ENCODE results near the gene NDUFS8.

The NDUFS8 gene

DNA sequence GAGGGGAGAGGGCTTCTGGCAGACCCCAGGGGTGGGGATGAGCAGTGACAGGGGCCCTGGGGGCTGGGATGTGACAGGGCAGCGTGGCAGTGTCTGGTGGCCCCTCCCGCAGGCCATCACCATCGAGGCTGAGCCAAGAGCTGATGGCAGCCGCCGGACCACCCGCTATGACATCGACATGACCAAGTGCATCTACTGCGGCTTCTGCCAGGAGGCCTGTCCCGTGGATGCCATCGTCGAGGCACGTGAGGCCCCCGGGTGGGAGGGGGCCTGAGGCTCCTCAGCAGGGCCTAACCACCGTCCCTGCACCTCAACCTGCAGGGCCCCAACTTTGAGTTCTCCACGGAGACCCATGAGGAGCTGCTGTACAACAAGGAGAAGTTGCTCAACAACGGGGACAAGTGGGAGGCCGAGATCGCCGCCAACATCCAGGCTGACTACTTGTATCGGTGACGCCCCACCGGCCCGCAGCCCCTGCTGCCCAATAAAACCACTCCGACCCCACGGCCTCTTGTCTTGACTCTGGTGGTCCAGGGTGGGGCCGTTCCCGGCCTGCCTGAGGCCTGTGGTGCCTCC is 5.7 kb downstream of the NDUFS8 start:
- DNase-seq (ENCODE audit: low read depth in 2 of 2), result no peak

DNA sequence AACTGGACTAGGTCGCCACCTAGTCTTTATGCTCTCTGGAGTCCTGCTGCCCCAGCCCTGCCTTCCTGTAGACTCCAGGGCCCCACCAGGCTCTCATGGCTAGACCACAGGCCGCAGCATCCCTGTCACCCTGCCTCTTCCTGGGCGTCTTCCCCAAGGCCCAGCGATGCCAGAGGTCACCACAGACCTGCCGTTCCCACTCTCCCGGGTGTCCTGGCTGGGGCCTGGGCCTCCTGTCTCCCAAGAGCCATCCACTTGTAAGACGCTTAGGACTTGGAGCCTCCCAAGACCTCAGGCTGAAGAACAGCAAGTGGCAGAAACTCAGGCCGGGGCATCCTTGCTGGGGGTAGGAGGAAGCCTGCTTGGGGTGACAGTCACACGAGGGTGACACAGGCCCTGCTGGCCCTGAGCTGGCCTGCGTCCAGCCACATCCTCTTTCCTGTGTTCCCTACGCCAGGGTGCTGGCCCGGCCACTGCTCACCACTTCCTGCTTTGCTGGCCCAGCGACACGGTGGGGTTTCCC is 6.3 kb downstream of the NDUFS8 start:
- no peak for DNase-seq (ENCODE audit: low read depth in 2 of 2)

DNA sequence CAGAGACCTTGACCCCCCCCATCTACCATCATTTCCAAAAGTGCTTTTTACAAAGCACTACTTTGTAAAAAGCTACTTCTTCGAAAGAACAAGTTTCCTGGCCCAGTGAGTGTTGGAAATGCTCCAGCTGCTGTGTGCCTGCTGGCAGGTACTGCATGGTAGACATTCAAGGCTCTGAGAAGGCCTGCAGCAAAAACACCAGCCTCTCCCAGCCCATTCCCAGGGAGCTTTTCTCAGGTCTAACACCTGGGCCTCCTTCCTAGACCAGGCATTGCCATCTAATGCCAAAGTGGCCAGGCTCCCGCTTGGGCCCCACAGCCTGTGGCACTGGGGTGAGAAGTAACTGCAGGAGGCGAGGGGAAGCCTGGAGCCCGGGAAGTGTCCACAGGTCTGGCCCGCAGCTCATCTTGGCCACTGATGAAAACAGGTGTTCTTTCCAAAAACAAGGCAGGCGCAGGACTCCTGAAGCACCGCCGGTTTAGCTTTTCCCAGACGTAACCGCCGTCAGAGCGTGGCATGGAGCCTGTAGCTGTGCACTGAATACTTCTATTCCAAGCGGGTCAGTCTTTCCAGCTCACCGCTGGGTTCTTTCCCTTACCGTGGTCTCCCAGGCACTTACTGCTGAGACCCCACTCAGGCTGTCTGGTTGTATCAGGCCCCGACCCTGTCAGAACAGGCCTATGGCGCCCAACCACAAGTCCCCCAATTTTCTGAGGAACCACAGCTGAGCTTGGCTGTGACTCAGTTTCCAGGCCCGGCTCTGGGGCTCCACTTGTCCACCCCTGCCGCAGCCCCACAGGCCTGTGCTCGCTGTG is 7.1 kb downstream of the NDUFS8 start:
- no peak for DNase-seq (ENCODE audit: low read depth in 2 of 2)

DNA sequence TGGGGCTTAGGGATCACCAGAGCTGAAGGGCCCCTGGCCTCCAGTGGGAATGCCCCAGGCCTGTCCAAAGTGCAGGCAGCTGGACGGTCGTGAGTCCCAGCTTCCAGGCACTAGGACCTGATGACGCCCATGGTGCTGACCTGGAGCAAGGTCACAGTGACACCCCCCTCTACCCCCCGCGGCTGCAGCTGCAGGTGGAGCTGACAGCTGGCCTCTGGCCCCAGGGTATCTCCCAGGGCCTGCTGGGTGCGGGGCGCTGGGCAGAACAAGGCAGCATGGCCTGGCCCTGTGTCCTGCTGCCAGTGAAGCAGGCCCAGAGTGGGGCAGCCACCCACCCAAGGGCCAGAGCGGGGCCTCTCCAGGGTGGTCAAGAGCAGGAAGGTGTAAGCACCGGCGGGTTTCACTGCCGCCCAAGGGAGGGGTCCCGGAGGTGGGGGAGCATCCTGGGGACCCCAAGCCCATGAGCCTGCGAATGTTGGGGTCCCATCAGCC is 7.8 kb downstream of the NDUFS8 start:
- no peak for DNase-seq (ENCODE audit: low read depth in 2 of 2)

DNA sequence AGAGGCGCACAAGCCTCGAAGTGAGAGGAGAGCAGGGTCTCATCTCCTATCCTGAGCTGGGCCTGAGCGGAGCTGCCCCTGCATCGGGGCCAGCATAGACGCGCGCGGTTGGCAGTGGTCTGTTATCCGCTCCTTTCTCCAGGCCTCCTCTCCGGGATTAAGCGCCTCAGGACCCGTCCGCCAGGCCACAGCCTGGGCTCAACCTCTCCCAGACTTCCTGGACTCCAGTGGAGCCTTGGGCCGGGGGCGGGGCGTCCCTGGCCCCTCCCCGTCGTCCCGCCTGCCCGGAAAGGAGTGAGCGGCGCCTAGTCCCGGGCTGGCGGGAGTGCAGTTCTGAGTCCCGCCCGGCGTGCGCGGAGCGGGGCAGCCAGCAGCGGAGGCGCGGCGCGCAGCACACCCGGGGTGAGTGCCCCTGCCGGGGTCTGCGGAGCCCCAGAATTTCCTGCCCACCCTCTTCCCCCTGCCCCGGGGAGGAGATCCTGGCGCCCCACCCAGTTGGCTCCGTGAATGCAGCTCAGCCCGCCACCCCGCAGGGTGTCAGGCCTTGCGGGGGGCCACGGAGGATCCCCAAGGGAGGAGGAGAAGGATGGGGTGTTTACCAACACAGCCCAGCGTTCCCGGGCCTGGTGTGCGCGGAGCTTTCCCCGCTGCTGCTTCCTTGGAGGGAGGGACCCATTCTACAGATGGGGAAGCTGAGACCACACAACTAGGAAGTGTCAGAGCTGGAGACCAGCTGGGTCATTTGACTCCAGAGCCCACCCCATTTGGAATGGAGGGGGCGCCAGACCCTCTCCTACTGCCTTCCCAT is 8.4 kb downstream of the NDUFS8 start, which contains the start of gene TCIRG1:
Gene TCIRG1, plus strand, starts transcription at position 308 of the 808 bp plus-strand sequence. CDS start 2,247 bp downstream, outside the sequence.
- peak; percentile 52 to 65 for DNase-seq (ENCODE audit: low read depth in 2 of 2)

DNA sequence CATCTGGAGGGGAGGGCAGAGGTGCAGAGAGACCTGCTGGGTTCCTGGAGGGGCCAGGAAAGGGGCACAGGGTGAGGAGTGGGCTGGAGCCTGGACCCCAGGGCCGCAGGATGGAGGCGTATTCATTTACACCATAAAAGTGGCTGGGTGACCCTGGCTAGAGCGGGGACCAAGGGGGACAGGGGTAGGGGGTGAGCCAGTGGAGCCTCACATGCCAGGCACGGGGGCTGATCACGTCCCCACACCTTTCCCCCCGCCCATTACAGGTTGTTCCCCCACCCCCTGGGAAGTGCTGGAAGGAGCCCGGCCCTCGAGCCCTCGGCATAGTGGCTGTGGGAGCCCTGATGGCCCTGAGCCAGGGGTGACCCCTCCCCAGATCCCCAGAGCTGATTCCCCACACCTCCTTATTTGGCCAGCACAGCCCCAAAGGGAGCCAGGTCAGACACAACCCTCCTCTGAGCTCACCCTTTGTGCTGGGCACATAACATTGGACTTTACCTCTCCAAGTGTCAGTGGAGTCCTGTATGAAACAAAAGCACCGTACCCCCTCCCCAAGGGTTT is 9.1 kb downstream of the NDUFS8 start:
- DNase-seq (ENCODE audit: low read depth in 2 of 2), result no peak

DNA sequence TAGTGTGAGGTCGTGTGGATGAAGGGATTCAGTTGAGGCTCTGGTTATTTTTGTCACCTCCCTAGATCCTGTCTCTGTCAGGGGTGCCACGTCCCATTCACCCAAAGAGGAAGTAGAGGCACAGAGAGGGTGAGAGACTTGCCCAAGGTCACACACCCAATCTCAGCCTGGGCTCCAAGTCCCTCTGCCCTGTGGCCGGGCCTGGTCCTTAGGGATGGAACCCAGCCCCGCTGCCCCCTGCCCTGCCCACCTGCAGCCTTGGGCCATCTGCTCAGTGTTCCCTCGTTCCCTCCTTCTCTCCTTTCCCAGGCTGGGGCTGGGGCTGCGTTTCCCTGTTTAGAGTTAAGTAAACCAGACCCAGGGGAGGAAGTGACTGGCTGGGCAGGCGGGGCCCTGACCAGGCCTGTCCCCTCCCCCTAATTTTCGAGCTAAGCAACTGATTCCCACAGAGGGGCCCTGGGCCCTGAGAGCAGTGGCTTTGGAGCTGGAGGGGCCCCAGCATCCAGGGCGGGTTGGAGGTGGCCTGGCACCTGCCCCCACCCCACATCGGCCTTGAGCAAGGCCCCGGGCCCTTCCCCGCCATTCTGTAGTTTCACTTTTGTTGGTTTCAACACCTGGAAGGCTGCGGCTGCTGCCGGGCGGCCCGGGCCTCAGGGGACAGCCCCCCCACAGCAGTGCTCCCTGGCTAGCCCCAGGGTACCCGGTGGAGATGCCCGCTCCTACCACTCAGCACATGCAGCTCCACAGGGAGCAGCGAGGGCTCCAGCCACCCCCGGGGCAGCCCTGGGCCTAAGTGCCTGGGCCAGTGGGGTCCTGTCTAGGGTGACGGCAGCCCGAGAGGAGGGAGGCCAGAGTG is 9.8 kb downstream of the NDUFS8 start:
- DNase-seq (ENCODE audit: low read depth in 2 of 2), result peak in 1 of 2 donors; percentile 38

DNA sequence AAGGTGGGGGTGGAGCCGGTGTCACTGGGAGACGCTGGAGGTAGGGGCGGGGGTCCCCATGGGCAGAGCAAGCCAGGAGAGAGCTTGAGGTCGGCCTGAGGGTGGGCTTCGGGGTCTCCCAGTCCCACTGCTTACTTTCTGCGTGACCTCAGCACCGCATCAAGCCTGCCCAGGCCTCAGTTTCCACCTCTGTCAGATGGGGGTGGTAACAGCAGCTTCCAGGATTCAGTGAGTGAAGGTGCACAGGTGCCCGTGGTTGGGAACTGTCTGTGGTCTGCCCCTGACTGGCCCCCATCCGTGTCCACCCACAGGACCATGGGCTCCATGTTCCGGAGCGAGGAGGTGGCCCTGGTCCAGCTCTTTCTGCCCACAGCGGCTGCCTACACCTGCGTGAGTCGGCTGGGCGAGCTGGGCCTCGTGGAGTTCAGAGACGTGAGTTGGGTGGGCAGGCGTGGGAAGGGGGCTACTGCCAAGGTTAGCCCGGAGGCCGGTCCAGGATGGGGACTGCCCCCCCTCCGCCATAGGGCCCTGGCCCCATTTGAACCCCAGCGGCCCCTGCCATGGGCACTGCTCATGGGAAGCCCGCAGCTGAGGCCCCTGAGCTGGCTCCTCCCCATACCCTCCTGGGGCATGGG is 10.6 kb downstream of the NDUFS8 start:
- no peak for DNase-seq (ENCODE audit: low read depth in 2 of 2)

DNA sequence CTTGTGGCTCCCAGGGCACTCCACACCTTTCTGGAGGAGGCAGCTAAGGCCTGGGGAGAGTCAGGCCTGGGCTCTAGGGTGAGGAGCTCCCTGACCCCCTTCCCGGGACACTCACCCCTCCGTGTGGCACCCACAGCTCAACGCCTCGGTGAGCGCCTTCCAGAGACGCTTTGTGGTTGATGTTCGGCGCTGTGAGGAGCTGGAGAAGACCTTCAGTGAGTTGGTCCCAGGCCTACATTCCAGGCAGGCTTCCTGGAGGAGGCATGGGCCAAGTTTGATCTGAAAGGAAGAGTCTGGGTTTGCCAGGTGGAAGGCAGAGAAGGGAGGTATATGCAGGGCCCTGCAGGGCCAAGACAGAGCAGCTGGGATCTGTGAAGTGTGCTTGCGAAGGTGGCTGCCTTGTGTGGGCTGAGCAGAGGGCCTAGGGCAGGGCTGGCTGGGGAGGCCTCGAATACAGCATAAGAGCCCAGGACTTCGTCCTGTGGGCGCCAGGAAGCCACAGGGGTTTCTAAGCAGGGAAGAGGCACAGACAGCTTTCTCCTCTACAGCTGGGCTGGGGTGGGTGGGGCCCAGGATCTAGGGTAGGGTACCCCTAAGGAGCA is 11.2 kb downstream of the NDUFS8 start:
- no peak for DNase-seq (ENCODE audit: low read depth in 2 of 2)

DNA sequence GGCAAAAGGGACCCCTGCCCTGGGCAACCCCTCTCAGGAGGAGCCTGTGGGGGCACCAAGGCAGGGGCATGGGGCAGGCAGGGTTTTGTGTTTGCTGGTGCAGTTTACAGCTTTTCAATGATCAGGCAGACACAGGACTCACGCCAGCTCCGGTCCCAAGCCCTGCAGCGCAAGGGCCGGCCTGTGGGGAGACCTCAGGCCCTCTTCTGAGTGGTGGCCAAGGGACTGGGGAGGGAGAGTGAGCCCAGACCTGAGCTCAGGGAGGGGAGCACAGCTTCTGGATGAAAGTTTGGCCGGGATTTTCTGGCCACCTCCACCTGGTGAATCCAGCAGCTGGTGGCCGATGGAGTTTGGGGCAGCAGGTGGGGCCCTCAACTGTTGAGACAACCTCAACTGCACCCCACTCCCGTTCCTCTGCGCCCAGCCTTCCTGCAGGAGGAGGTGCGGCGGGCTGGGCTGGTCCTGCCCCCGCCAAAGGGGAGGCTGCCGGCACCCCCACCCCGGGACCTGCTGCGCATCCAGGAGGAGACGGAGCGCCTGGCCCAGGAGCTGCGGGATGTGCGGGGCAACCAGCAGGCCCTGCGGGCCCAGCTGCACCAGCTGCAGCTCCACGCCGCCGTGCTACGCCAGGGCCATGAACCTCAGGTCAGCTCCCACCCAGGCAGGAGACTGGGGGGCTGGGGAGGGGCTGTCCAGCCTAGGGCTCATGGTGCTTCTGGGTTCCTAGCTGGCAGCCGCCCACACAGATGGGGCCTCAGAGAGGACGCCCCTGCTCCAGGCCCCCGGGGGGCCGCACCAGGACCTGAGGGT is 11.9 kb downstream of the NDUFS8 start:
- no peak for DNase-seq (ENCODE audit: low read depth in 2 of 2)

DNA sequence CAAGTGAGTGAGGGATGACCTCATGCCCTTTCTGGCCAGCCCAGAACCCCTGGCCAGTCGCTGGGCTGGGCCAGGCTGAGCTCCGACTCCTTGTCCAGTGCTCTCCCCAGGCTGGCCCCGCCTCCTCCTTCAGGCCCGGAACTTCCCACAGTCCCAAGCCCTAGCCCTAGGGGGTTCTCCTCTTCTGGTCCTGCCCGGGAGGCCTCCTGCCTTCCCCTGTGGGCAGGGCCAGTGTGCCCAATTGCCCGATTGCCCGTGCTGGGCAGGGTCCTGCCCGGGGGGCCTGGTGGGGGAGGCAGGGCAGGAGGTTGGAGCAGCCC is 12.5 kb downstream of the NDUFS8 start:
- no peak for DNase-seq (ENCODE audit: low read depth in 2 of 2)

DNA sequence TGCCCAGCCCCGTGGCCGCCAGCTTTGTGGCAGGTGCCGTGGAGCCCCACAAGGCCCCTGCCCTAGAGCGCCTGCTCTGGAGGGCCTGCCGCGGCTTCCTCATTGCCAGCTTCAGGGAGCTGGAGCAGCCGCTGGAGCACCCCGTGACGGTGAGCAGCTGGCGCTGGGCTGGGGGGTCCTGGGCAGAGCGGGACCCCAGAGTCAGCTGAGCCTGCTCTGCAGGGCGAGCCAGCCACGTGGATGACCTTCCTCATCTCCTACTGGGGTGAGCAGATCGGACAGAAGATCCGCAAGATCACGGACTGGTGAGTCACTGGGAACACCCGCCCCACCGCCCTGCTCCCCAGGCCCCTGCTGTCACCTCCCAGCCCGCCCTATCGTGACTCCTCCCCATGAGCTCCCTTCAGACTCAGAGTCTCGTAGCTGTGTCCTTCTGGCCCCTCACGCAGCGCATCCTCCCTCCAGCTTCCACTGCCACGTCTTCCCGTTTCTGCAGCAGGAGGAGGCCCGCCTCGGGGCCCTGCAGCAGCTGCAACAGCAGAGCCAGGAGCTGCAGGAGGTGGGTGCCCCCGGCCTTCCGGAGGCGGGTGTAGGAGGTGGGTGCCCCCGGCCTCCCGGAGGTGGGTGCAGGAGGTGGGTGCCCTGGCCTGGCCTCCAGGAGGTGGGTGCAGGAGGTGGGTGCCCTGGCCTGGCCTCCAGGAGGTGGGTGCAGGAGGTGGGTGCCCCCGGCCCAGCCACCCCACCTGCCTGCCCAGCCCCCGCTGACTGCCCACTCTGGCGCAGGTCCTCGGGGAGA is 13.1 kb downstream of the NDUFS8 start:
- no peak for DNase-seq (ENCODE audit: low read depth in 2 of 2)

DNA sequence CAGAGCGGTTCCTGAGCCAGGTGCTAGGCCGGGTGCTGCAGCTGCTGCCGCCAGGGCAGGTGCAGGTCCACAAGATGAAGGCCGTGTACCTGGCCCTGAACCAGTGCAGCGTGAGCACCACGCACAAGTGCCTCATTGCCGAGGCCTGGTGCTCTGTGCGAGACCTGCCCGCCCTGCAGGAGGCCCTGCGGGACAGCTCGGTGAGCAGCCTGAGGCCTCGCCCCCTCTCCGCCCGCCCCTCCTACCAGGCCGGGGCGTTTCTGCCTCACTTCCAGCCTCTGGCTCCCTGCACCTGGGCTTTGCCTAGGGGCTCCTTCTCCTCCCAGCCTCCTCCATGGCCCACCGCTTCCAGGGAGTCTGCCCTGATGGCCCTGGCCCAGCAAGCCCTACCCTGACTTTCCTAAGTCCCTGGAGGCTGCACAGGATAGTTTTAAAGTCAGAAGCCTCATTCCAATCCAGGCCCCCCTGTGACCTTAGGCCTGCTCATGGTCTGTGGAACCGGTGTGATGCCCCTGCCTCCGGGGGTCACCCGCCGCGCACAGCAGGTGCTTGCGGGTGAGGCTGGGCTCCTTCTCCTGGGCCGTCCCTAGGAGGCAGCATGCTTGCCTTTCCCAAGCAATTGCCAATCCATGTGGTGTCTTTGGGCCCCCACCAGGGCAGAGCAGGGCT is 13.8 kb downstream of the NDUFS8 start:
- DNase-seq (ENCODE audit: low read depth in 2 of 2), result no peak

DNA sequence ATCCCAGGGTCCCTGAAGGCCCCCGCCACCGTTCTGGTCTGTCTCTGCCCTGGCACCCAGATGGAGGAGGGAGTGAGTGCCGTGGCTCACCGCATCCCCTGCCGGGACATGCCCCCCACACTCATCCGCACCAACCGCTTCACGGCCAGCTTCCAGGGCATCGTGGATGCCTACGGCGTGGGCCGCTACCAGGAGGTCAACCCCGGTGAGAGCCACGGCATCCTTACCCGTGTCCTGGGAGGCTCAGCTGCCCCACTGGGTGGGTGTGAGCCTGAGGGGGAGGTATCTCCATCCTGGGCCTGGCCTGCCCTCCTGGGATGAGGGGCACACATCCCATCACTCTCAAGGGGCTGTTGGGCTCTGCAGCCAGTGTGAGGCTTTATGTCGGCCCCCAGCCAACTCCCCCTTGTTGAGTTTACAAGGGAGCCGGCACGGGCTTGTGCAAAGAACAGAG is 14.4 kb downstream of the NDUFS8 start:
- no peak for DNase-seq (ENCODE audit: low read depth in 2 of 2)

DNA sequence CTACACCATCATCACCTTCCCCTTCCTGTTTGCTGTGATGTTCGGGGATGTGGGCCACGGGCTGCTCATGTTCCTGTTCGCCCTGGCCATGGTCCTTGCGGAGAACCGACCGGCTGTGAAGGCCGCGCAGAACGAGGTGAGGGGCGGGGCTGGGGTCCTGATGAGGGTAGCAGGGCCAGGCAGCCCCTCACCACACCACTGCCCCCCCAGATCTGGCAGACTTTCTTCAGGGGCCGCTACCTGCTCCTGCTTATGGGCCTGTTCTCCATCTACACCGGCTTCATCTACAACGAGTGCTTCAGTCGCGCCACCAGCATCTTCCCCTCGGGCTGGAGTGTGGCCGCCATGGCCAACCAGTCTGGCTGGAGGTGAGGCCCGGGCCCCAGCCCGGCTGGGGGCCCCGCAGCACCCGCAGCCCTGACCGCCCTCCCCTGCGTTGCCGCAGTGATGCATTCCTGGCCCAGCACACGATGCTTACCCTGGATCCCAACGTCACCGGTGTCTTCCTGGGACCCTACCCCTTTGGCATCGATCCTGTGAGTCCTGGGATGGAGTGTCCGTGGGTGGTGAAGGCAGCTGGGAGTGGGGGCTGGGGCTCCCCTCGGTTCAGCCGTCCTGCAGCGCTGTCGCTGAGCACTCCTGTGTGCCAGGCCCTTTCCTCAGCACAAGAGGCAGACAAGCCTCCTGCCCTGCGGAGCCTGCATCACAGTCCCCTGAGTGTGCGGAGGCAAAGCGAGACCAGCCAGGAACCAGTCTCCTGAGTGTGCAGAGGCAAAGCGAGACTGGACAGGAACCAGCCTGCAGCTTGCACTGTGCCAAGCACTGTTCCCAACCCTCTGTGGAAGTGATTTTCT is 17.2 kb downstream of the NDUFS8 start:
- no peak for DNase-seq (ENCODE audit: low read depth in 2 of 2)

DNA sequence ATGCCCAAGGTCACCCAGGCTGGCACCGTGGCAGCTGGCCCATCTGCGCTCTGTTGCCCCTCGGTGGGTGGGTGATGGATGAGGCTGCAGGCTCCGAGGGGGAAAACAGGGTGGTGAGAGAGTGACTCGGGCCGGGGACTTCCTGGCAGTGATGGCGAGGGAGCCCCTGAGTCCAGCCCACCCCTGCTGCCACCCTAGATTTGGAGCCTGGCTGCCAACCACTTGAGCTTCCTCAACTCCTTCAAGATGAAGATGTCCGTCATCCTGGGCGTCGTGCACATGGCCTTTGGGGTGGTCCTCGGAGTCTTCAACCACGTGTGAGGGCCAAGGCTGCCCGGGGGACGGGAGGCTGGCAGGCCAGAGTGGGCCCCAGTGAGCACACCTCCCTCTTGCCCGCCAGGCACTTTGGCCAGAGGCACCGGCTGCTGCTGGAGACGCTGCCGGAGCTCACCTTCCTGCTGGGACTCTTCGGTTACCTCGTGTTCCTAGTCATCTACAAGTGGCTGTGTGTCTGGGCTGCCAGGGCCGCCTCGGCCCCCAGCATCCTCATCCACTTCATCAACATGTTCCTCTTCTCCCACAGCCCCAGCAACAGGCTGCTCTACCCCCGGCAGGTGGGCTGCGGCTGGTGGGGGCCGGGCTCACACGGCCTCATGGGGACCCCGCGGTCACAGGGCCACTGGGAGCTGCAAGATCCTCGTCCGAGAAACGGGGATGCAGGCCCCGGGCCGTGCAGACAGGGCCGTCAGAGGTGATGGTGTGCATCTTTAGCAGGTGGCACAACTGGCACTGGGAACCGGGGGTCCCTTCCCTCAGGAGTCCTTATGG is 18.4 kb downstream of the NDUFS8 start:
- DNase-seq (ENCODE audit: low read depth in 2 of 2), result no peak

Measured in activated CD4-positive, alpha-beta T cell treated with anti-CD3 and anti-CD28 coated beads for 24 hours (primary cell).